T-helper 22 cell (primary cell): ENCODE results near the gene SMARCD3.

Experiments
- DNase-seq: peaks from one replicate; pipeline ENCODE4 v3.0.0-alpha.2; 2020; ENCODE audit warnings: low read depth

The SMARCD3 gene

DNA sequence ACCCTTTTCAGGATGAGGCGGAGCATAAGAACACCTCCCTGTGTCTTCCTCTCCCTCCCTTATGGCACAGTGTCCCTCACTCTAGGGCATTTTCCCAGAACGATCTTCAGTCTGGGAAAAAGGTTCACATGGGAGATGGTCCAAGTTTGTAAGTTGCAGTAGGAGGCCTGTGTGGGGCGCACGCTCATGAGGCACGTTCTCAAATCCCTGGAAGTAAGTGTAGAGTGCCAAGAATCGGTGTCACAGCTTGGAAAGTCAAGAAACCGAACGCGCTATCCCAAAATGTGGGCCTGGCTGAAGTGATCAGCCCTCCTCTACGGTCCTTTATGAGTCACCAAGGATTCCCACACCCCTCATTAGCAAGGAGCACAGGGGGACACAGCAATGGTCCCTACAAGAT lies 23.9 kb upstream of the SMARCD3 start:
- no peak for DNase-seq

DNA sequence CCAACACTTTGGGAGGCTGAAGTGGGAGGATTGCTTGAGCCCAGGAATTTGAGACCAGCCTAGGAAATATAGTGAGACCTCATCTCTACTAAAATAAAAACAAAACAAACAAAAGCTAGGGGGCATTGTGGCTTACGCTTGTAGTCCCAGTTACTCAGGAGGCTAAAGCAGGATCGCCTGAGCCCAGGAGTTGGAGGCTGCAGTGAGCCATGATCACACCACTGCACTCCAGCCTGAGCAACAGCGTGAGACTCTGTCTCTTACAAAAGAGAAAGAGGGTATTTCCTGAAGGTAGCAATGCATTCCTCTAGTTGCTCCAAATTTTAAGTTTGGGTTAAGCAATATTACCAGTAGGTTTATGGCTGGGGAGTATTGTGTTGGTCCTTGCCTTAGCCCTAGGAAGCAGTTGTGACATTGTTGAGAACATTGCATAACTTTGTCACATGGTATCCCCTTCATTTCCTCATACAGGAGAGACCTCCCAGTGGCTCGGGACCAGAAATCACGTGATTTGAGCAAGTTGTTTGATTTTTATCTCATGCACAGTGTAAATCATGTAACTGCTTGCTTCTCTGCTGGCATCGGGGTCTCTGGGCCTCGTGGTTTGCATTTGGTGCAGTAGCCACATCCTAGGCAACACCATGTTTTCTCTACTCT lies 23.3 kb upstream of the SMARCD3 start:
- DNase-seq, result no peak

DNA sequence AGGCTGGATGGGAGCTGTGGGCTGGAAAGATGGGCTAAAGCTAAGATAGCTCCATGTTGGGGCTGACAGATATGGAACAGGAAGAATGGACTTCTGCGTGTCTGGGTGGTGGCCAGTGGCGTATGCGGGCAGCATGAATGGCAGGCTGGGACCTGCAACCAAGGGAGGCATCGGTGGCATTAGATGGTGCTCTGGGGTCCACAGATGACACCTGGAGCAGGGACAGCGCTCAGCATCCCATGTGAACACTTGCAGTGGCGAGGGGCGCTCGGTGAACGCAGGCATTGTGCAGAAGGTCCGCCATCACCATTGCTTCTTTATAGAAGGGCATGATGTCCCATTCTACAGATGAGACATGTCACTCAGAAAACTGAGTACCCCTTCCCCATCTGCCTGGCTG lies 21.0 kb upstream of the SMARCD3 start:
- no peak for DNase-seq

DNA sequence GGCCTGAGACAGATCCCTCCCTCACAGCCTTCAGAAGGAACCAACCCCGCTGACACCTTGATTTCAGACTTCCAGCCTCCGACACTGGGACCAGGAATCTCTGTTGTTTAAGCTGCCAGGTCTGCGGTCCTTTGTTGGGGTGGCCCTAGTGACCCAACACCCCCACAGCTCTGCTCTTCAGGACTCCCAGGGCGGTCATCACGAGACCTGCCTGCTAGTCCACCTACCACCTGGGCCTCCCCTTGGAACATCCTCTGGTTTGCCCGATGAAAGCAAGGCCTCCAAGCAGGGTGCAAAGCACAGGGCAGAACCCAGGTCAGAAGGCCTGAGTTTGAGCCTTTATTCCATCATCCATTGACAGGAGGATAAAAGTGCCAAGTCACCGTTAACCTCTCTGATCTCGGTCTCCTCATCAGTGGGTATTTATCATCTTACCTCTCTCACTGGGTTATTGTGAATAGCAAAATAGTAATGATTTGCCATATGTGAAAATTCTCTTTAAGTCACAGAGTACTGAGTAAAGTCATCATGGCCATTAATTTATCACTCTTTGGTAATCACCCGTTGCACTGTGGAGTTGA lies 16.9 kb upstream of the SMARCD3 start:
- no peak for DNase-seq

DNA sequence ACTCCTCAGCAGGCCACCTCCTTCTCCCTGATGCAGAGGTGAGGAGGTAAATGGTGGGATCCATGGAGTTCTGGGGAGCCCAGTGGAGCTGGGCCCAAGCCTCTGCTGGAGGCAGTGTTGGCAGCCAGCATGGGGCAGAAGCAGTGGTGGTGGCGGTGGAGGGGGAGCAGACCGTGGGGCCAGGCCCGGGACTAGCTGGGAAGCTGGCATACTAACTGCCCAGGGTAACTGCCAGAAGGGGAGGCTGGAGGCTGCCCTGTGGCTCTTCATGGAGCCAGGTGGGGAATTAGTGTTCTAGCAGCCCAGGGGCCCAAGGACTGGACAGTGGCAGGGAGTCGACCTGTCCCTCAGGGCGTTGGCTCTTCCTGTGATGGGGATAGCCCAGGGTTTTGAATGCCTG lies 16.1 kb upstream of the SMARCD3 start:
- no peak for DNase-seq

DNA sequence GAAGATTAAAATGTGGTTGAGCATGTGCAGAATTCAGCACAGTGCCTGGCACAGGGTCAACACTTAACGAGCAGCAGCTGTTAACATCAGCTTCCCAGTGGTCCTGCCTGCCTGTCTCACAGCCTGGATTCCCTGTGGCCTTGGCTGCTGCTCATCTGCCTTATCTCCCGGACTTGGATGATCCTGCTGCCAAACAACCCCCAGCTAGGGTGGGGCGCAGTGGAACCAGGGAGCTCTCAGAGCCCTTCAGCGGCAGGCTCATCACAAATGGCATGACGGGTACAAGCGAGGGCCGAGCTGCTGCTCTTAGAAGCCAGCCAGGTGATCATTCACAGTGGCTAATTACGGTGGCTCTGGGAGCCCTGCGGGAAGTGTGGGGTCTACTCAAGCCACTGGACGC lies 13.0 kb upstream of the SMARCD3 start:
- DNase-seq, result no peak

DNA sequence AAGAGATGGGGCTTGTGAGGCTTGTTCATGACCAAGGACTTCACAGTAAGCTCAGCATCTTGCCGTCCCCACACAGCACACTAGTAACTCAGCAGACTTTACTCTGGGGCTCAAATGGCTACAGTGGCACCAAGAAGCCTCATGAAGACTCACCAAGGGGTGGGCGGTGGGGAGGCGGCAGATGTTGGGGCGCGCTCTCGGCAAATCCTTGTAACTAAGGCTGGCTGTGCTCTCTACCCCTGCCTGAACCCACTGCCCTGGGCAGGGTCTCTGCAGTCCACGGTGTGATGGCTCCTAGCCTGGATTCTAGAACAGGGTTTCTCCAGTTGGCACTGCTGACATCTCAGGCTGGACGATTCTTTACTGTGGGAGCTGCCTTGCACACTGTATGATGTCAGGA lies 12.4 kb upstream of the SMARCD3 start:
- DNase-seq, result no peak

DNA sequence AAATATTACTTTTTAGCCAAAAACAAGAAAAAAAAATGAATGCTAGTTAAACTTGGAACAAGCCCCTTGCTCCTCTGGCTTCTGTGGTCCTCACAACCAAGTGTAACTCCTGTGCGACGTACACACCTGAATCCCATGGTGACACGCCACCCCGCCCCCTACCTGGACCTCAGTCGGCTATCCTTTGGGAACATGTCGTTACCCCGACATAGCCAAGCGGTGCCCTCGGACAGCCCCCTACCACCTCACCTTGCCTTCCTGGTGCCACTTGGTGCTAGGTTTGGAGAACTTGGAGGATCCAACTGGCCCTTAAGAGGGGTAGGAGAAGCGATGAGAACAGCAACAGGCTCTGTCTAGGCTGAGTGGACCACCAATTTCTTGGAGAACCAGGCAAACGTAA lies 12.0 kb upstream of the SMARCD3 start:
- DNase-seq, result no peak

DNA sequence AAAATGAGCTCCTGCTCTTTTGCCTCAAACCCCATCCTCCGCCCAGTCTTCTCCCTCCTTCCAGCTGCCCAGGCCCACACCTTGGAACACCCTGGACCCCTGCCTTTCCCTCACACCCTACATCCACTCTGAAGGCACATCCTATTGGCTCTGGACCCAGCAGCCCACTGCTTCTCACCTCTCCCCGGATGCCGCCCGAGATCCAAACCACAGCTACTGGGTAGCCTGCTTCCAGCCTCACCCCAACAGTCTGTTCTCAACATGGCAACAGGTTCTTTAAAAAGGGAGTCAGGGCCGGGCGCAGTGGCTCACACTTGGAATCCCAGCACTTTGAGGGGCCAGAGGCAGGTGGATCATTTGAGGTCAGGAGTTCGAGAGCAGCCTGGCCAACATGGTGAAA lies 9.5 kb upstream of the SMARCD3 start:
- no peak for DNase-seq

DNA sequence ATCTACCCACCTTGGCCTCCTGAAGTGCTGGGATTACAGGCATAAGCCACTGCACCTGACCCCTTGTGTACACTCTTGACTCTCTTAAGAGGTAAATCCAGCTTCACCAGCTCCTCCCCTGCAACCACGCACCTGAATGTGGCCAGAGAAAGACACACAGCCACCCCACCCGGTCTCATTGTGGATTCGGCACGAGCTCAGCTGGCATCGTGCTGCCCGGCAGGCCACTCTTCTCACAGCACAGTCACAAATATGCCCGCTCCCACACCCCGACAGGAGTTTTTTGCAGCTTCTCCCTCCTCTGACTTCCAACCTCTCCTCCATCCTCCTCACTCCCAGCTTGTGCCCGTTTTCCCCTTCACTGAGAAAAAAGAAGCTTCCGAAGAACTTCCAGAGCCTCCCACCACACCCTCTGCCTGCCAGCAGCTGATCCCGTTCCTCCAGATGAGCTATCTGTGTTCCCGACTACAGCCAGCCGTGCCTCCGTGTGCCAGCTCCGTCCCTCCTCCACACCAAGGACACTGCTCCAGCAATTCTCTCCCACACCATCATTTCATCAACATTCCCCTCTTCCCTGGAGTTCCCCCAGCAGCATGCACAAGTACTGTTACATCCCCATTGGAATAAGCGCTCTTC lies 8.0 kb upstream of the SMARCD3 start:
- no peak for DNase-seq

DNA sequence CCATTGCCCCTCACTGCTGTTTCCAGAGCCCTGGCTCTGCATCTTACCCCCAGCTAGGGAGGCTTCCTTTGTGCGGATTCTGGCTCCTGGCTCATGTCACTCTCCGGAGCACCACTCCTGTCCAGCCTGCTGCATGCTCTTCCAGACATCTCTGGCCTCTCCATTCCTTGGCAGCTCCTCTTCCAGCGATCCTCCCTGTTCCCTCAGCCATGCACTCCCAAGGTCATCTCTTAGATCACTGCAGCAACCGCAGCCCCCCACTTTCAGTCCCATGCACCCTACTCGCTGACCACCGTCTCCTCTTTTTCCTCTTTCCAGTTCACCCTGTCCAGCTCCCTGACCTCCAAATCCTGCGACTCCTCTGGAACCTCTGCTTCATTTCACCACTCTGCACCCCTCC lies 6.9 kb upstream of the SMARCD3 start:
- no peak for DNase-seq

DNA sequence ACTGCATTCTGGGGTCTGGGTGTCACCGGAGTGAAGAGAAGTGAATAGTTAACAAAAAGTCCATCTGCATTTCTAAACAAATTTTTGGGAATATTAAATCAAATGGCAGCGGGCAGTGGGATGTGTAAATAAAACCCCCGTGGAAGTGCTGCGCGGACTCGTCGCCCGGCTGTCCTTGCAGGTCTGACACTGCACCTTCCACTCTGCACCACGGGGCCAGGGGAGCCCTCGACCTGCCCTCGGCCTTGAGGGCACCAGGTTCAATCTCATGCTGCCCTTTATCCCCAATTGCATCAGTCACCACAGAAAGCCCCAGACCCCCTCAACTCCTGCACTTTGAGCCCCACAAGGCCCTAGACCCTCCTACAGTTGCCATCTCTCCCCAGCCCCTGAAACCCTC lies 6.4 kb upstream of the SMARCD3 start:
- DNase-seq, result no peak

DNA sequence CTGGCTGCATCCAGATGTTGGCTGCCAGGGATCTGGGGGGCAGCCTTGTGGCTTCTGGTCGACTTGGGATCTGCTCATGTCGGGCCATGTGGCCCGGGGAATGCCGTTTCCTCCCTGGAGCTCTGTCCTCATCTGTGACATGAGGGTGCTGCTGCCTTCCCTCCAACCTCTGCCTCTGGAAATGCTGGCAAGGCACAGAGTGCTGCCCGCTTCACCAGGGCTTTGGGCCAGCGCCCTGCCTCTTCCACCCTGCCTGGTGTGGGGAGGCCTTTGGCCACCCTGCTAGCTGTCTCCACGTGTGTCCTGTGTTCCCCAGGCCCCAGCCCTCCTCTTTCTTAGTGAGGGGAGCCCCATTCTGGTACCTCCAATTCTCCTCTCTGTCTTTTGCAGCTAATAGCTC lies 5.8 kb upstream of the SMARCD3 start:
- no peak for DNase-seq

DNA sequence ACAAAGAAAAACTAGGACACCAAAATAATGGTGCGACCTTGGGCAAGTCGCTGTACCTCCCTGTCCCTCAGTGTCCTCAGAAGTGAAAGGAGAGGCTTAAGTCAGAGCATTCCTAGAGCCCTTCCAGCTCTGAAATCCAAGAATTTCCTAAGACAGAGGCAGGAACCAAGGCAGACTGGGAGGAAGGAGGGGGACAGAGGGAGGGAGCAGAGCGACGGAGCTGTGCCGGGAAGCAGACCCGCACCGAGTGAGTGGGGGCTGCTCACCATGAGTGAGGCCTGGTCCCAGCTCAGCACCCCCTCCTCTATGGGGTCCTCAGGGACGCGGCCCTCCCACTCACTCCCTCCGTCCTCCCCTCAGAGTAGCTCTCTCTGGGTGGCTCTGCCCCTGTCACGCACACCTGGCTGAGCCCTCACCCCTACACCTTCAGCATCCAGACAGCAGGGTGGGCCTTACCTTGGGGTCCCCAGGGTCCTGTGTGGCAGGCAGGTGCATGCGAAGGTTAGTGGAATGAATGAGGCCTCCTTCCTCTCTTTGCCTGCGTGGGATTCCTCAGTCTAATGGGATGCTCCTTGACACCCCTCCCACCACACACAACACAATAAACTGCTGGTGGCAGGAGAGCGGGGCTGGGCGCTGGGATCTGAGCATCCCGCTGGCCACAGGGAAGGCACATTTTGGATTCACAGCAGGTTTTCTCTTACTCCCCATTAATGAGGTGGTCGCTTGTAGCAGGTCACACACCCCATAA lies 4.6 kb upstream of the SMARCD3 start:
- no peak for DNase-seq

DNA sequence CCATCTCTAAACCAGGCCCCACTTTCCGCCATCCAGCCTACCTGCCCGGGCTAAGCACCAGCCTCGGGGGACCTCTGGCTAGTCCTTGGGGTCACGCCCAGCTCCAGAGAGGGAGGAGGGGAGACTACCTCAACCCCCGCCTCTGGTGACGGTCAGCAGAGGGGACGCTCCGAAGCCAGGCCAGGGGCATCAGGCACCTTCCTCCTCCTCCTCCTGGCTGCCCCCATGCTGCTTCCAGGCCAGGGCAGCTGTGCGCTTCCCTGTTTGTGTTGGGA lies 4.0 kb upstream of the SMARCD3 start:
- no peak for DNase-seq

DNA sequence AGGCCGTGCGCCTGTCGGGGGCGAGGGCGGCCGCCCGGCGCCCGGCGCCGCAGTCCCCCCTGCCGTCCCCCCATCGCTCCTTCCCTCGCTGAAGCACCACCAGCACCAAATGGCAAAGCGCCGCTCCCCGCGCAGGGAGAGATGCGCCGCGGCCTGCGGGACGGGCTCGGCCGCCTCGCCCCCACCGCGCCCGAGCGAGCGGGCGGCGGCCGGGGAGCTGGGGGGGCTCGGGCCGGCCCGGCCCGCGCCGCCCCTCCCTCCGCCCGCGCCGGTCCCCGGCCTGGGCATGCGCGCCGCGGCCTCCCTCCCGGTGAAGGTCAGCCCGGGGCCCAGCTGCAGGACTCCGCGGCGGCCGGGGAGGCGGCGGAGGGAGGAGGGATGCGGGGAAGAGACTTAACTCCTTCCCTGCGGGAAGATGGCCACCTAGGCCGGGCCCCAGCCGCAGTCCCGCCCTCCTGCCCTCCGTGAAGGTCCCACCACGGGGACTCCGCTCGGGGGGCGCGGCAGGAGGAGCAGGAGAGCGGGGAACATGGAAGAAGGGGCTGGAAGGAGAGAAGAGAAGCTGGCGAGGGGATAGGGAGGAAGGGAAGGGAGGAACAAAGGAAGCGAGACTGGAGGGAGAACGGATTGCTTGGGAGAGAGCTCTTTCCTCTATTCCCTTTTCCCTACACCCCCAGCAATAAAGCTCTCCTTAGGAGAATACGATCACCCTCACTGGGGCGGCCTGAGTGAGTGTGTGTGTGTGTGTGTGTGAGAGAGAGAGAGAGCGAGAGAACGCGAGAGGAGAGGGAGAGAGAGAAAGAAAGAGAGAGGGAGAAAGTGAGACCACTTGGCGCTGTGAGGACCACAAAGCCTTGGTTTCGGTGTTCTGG lies 3.4 kb upstream of the SMARCD3 start:
- DNase-seq, result no peak

DNA sequence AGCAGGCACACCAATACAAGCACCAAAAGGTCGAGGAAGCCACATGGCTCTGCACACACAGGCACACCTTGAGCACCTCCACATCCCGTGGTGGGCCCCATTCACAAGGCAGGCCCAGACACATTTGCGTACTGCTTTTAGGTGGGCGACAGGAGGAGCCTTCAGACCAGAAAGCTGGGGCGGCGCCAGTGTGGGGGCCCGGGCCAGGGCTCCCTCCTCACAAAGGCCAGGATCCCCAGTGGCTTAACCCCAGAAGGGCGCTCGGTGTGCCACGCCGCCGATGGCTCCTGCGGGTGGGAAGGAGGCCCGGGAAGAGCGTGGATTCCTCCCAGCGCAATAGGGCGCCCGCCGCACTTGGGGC lies 2.8 kb upstream of the SMARCD3 start:
- DNase-seq, result no peak

DNA sequence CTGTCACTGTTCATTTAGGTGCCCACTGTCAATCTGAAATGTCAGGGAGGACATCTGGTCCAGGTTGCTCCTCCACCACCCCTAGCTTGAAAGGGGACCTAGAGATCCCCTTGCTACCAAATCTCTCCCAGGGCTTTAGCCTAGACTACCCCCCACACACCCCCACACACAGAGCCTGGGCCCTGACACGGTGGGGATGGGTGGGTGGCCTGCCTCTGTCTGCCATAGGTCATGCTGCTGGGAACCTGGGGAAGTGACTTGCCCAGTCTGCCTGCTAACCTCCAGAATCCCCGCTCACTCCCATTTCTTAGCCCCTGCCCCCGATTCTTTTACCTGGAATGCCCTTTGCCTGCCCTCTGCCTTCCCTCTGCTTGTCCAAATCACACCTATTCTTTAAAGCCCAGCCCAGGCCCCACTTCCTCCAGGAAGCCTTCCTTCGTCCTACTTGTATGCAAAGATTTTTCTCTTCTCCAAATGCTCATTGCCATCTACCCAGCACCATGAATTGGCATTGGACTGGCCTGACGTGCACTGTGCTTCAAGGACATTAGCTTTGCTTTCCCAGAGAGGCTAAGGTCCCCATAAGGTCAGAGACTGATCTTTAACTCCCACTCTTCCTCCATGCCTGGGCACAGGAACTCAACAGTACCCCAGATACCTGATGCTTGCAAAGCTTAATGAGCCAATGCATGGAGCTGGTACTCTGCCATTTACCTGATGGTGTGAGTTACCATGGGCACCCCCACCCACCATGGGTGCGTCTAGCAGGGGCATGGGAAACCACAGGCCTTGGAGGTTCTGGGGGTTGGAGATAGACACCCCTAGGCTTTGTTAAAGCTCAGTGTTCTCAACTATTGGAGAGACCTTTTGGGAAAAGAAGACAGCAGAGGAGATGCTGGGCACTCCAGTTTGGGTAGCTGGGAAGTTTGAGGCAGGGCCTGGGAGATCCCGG lies 2.0 kb upstream of the SMARCD3 start:
- no peak for DNase-seq

DNA sequence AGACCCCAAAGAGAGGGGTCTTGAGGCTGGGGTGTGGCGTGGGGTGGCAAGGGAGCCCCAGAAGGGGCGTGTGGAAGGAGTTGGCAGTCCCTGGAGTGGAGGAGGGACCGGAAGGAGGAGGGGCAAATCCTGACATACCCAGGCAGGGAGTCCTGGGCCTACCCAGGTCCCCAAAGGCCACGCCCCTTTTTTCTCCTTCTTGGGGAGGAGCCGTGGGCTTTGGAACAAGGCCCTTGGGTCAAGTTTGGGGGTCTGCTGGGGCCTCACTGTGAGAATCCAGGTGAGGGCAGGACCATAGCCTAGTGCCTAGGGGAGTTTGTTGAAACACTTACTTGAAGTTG lies 1.2 kb upstream of the SMARCD3 start:
- DNase-seq, result no peak

DNA sequence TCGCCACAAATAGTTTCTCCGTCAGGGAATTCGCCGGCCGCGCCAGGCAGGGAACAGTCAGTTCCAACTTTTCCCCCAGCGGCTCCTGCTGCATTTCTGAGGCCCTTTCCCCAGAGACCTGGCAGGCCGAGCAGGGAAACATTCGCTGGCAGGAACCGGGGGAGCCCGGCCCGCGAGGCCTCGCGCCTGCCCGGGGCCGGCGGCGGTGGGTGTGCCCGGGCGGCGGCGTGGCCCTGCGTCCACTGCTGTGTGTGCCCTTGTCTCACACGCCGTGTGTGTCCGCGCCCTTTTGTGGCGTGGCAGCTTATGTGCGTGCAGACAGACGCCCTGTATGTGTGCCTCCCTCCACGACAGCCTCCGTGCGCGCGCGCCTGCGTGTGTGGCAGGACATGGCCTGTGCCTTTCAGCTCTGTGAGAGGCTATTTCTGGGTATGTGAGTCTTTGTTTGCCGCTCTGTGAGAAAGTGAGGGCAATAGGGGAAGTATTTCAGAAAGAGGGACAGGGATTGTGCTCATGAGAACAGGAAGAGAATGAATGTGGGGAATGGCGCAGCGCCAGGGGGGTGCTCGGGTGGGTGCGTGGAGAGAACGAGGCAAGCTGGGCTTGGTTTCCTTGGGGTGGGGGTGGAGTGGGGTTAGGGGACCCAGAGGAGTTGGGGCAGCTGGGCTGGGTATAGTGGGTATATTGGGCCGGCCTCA lies 689 bp upstream of the SMARCD3 start:
- DNase-seq, result no peak
